H9 (cell line): ENCODE results near the gene NUP210. TPM values are rescaled to one million over a fixed set of nuclear protein-coding genes. Genes with fewer than 3 reads are reported as not detected.

Source experiments
- DNase-seq: peaks from one replicate; pipeline ENCODE4 v3.0.0-alpha.2; 2017
- H2AFZ ChIP-seq: one replicate; pipeline ENCODE4 v1.6.1; 2013; ENCODE audit warnings: mild to moderate bottlenecking, low read length, control low read depth, moderate library complexity
- H2AK5ac ChIP-seq: 2 replicates; pipeline ENCODE4 v1.6.1; 2013; ENCODE audit warnings: low read length, control low read depth, mixed read lengths; ENCODE audit not compliant: insufficient read length
- H2BK120ac ChIP-seq: one replicate; pipeline ENCODE4 v1.6.1; 2013; ENCODE audit warnings: low read depth, mild to moderate bottlenecking, low read length, control low read depth, inconsistent platforms; ENCODE audit not compliant: poor library complexity, severe bottlenecking
- H2BK12ac ChIP-seq: 2 replicates; pipeline ENCODE4 v1.6.1; 2013; ENCODE audit warnings: low read length, control low read depth, mixed read lengths, low read depth; ENCODE audit not compliant: insufficient read length
- H2BK15ac ChIP-seq: 2 replicates; pipeline ENCODE4 v1.6.1; 2013; ENCODE audit warnings: low read depth, low read length, control low read depth
- H2BK20ac ChIP-seq: one replicate; pipeline ENCODE4 v1.6.1; 2013; ENCODE audit warnings: low read depth, mild to moderate bottlenecking, low read length, control low read depth, inconsistent platforms; ENCODE audit not compliant: poor library complexity, severe bottlenecking
- H2BK5ac ChIP-seq: 2 replicates; pipeline ENCODE4 v1.6.1; 2013; ENCODE audit warnings: low read length, control low read depth, mixed read lengths; ENCODE audit not compliant: insufficient read length
- H3K14ac ChIP-seq: 2 replicates; pipeline ENCODE4 v1.6.1; 2013; ENCODE audit warnings: low read length, control low read depth; ENCODE audit not compliant: insufficient read depth
- H3K18ac ChIP-seq: 2 replicates; pipeline ENCODE4 v1.6.1; 2013; ENCODE audit warnings: low read depth, mild to moderate bottlenecking, mixed read lengths, low read length, control low read depth; ENCODE audit not compliant: insufficient read length
- H3K23ac ChIP-seq: 2 replicates; pipeline ENCODE4 v1.6.1; 2013; ENCODE audit warnings: low read length, control low read depth, mixed read lengths, low read depth; ENCODE audit not compliant: insufficient read length
- H3K23me2 ChIP-seq: 2 replicates; pipeline ENCODE4 v1.6.1; 2013; ENCODE audit warnings: low read depth, mild to moderate bottlenecking, mixed read lengths, low read length, control low read depth; ENCODE audit not compliant: insufficient read length, poor library complexity, severe bottlenecking
- H3K27ac ChIP-seq: 2 replicates; pipeline ENCODE4 v1.5.1; 2013; ENCODE audit warnings: low read length, control low read depth, mixed read lengths, low read depth; ENCODE audit not compliant: insufficient read length
- H3K27me3 ChIP-seq: 2 replicates; pipeline ENCODE4 v1.6.1; 2013; ENCODE audit warnings: low read length, control low read depth, inconsistent platforms; ENCODE audit not compliant: insufficient read depth
- H3K4ac ChIP-seq: 2 replicates; pipeline ENCODE4 v1.6.1; 2013; ENCODE audit warnings: low read depth, mild to moderate bottlenecking, control low read depth, inconsistent platforms, low read length, moderate library complexity
- H3K4me1 ChIP-seq: 2 replicates; pipeline ENCODE4 v1.6.1; 2013; ENCODE audit warnings: low read length, control low read depth, inconsistent platforms; ENCODE audit not compliant: insufficient read depth
- H3K4me2 ChIP-seq: 2 replicates; pipeline ENCODE4 v1.6.1; 2013; ENCODE audit warnings: low read length, control low read depth, mixed read lengths; ENCODE audit not compliant: insufficient read length, insufficient read depth
- H3K56ac ChIP-seq: 2 replicates; pipeline ENCODE4 v1.6.1; 2013; ENCODE audit warnings: low read depth, mild to moderate bottlenecking, mixed read lengths, low read length, control low read depth; ENCODE audit not compliant: insufficient read length
- H3K79me1 ChIP-seq: 2 replicates; pipeline ENCODE4 v1.6.1; 2013; ENCODE audit warnings: low read depth, mild to moderate bottlenecking, moderate library complexity, low read length, control low read depth, inconsistent platforms; ENCODE audit not compliant: insufficient read depth, poor library complexity, severe bottlenecking
- H3K79me2 ChIP-seq: 2 replicates; pipeline ENCODE4 v1.6.1; 2013; ENCODE audit warnings: low read length, control low read depth, inconsistent platforms; ENCODE audit not compliant: insufficient read depth
- H3K9ac ChIP-seq: 2 replicates; pipeline ENCODE4 v1.6.1; 2013; ENCODE audit warnings: low read length, control low read depth, mixed read lengths; ENCODE audit not compliant: insufficient read length; ENCODE audit errors: extremely low read depth
- H3K9me3 ChIP-seq: one replicate; pipeline ENCODE4 v1.6.1; 2013; ENCODE audit warnings: low read depth, low read length, inconsistent platforms; ENCODE audit not compliant: control insufficient read depth
- H3T11ph ChIP-seq: one replicate; pipeline ENCODE4 v1.6.1; 2013; ENCODE audit warnings: mild to moderate bottlenecking, low read length, control low read depth, inconsistent platforms
- H4K20me1 ChIP-seq: one replicate; pipeline ENCODE4 v1.6.1; 2013; ENCODE audit not compliant: control insufficient read depth, insufficient read length, insufficient read depth
- H4K5ac ChIP-seq: 2 replicates; pipeline ENCODE4 v1.6.1; 2013; ENCODE audit warnings: low read depth, mild to moderate bottlenecking, mixed read lengths, low read length, control low read depth; ENCODE audit not compliant: insufficient read length
- H4K8ac ChIP-seq: replicated peaks from 2 replicates; pipeline ENCODE4 v1.6.1; 2013; ENCODE audit warnings: low read length, control low read depth, mixed read lengths, low read depth; ENCODE audit not compliant: insufficient read length
- H4K91ac ChIP-seq: 2 replicates; pipeline ENCODE4 v1.6.1; 2013; ENCODE audit warnings: low read depth, mild to moderate bottlenecking, moderate library complexity, mixed read lengths, low read length, control low read depth; ENCODE audit not compliant: insufficient read length
- H3K27ac Mint-ChIP-seq, 3 experiments: 2 replicates in 2 of 3; 3 replicates in 1 of 3; pipeline ENCODE4 v1.8.0; 2020 to 2021; ENCODE audit warnings: mixed read lengths in 3 of 3, mild to moderate bottlenecking in 1 of 3, moderate library complexity in 1 of 3
- H3K27me3 Mint-ChIP-seq: 2 replicates; pipeline ENCODE4 v1.8.0; 2021; ENCODE audit warnings: low read depth, mild to moderate bottlenecking, moderate library complexity, mixed read lengths
- H3K36me3 Mint-ChIP-seq, 3 experiments: 2 replicates in 2 of 3; 3 replicates in 1 of 3; pipeline ENCODE4 v1.8.0; 2020 to 2021; ENCODE audit warnings: low read depth in 3 of 3, mixed read lengths in 3 of 3; ENCODE audit not compliant: insufficient read depth in 1 of 3
- H3K4me1 Mint-ChIP-seq, 2 experiments: 2 replicates each; pipeline ENCODE4 v1.8.0; 2020; ENCODE audit warnings: mixed read lengths in 2 of 2
- H3K4me3 Mint-ChIP-seq, 2 experiments: 2 replicates in 1 of 2; 3 replicates in 1 of 2; pipeline ENCODE4 v1.8.0; 2020 to 2021; ENCODE audit warnings: mild to moderate bottlenecking in 2 of 2, mixed read lengths in 2 of 2, moderate library complexity in 1 of 2
- H3K9me3 Mint-ChIP-seq, 2 experiments: 2 replicates in 1 of 2; 3 replicates in 1 of 2; pipeline ENCODE4 v1.8.0; 2020; ENCODE audit warnings: mild to moderate bottlenecking in 2 of 2, mixed read lengths in 2 of 2, moderate library complexity in 1 of 2
- WGBS: extraction: QIAGEN DNeasy Blood & Tissue Kit; methylation state at CpG from one replicate; pipeline ENCODE4 v1.1.7; 2013; ENCODE audit warnings: missing lambda C conversion rate, low lambda C conversion rate, mixed read lengths; ENCODE audit not compliant: insufficient read length; ENCODE audit errors: extremely low coverage; 5-methylcytosine and 5-hydroxymethylcytosine counted together
- total RNA-seq: library from RNA; stranded (reverse); gene quantifications from 2 replicates; pipeline ENCODE4 v1.2.1, GENCODE V29; 2021
- TF ChIP-seq, protein P1 (sequence below): fragments of 200-600 bp; sonication (generic); conservative IDR thresholded peaks from 3 replicates; pipeline ENCODE4 v1.8.0; 2021; ENCODE audit warnings: antibody characterized with exemption, mild to moderate bottlenecking

The NUP210 gene
- total RNA-seq, 1 experiment from 2014 or later: 48.8 TPM

DNA sequence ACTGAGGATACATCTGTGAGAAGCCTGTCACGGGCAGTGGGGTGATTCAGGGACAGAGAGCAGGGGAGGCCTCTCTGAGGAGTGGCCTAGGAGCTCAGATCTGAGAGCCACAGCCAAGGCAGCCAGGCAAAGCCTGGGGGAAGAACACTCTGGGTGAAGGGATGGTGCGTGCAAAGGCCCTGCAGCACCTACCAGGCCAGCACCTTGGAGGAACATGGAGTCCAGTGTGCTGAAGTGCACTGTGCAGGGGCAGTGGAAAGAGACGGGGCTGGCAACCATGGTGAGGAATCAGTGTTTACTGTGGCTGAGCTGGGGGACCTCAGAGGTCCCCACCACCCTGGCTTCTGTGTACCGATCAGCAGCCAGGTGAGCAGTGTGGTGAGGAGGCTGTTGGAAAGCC lies 48.0 kb downstream of the NUP210 start:
- H3K4me1 ChIP-seq: no peaks in the 10 kb centered on the region; the same call in 1 of the 2 replicates
- no peaks in the 10 kb centered on the region for H3K9me3 Mint-ChIP-seq
- H3K27ac ChIP-seq: no peak overlapping the region
- H3K4me3 Mint-ChIP-seq: no peak overlapping the region
- H3K79me1 ChIP-seq: no peaks in the 10 kb centered on the region
- peaks cover 28 to 46% (median 35%) of the 10 kb centered on the region in 3 experiments for H3K36me3 Mint-ChIP-seq
- H2AFZ ChIP-seq: no peak overlapping the region
- no peaks in the 10 kb centered on the region for H3K23me2 ChIP-seq
- no peak overlapping the region for H4K8ac ChIP-seq
- H2BK20ac ChIP-seq: no peak overlapping the region
- H4K91ac ChIP-seq: no peak overlapping the region
- H3T11ph ChIP-seq: no peak overlapping the region
- no peaks in the 10 kb centered on the region for H4K20me1 ChIP-seq
- H3K4me1 Mint-ChIP-seq: peaks cover 0 to 9% of the 10 kb centered on the region in 2 experiments; a peak in 2 of 4 replicates
- no peak overlapping the region for H3K9ac ChIP-seq
- no peak for DNase-seq
- WGBS: no CpG with 5 or more reads among the region's 4 CpGs
- no peak overlapping the region for H3K18ac ChIP-seq
- H3K4me2 ChIP-seq: no peak overlapping the region
- no peak overlapping the region for H2BK5ac ChIP-seq
- no peak overlapping the region; the same call in 1 of the 2 replicates for H3K14ac ChIP-seq
- no peaks in the 10 kb centered on the region for H3K9me3 ChIP-seq
- H4K5ac ChIP-seq: no peak overlapping the region
- H2AK5ac ChIP-seq: no peak overlapping the region
- H3K56ac ChIP-seq: no peak overlapping the region
- H3K27me3 ChIP-seq: no peaks in the 10 kb centered on the region
- no peak overlapping the region for H2BK12ac ChIP-seq
- H3K27ac Mint-ChIP-seq: peak overlapping the region in 1 of 3 experiments; percentile 90; a peak in 2 of 7 replicates
- no peak overlapping the region for H3K23ac ChIP-seq
- no peak overlapping the region for H3K4ac ChIP-seq
- no peaks in the 10 kb centered on the region for H3K79me2 ChIP-seq
- H2BK120ac ChIP-seq: no peak overlapping the region
- TF ChIP-seq, protein P1, sequence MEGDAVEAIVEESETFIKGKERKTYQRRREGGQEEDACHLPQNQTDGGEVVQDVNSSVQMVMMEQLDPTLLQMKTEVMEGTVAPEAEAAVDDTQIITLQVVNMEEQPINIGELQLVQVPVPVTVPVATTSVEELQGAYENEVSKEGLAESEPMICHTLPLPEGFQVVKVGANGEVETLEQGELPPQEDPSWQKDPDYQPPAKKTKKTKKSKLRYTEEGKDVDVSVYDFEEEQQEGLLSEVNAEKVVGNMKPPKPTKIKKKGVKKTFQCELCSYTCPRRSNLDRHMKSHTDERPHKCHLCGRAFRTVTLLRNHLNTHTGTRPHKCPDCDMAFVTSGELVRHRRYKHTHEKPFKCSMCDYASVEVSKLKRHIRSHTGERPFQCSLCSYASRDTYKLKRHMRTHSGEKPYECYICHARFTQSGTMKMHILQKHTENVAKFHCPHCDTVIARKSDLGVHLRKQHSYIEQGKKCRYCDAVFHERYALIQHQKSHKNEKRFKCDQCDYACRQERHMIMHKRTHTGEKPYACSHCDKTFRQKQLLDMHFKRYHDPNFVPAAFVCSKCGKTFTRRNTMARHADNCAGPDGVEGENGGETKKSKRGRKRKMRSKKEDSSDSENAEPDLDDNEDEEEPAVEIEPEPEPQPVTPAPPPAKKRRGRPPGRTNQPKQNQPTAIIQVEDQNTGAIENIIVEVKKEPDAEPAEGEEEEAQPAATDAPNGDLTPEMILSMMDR: no peak
- H3K27me3 Mint-ChIP-seq: peaks cover 1% of the 10 kb centered on the region; the same call in 1 of the 2 replicates
- no peak overlapping the region for H2BK15ac ChIP-seq
